Smooth muscle cell (in vitro differentiated cells): Measurements from ENCODE around the gene TSHZ2. TPM values are rescaled to one million over a fixed set of nuclear protein-coding genes. Genes with fewer than 3 reads are reported as not detected.

Source experiments
- DNase-seq: peaks from one replicate; lab custom pipeline; 2025; ENCODE audit not compliant: unreplicated experiment; lab: John Stamatoyannopoulos, UW
- H2AFZ ChIP-seq: fragments of 200-600 bp; sonication (generic); 2 replicates; pipeline ENCODE4 v1.6.0; 2016; ENCODE audit warnings: antibody characterized with exemption, low read depth, mild to moderate bottlenecking
- H3F3A ChIP-seq: fragments of 200-600 bp; sonication (generic); 2 replicates; pipeline ENCODE4 v1.6.0; 2017; ENCODE audit warnings: antibody characterized with exemption, low read depth
- H3K27ac ChIP-seq: fragments of 200-600 bp; sonication (generic); 2 replicates; pipeline ENCODE4 v1.5.1; 2016; ENCODE audit warnings: low read depth, mild to moderate bottlenecking
- H3K27me3 ChIP-seq: fragments of 200-600 bp; sonication (generic); 2 replicates; pipeline ENCODE4 v1.6.1; 2016; ENCODE audit warnings: low read depth, mild to moderate bottlenecking
- H3K36me3 ChIP-seq: fragments of 200-600 bp; sonication (generic); 2 replicates; pipeline ENCODE4 v1.5.1; 2016; ENCODE audit warnings: low read depth
- H3K4me1 ChIP-seq: fragments of 200-600 bp; sonication (generic); 2 replicates; pipeline ENCODE4 v1.5.1; 2016; ENCODE audit warnings: low read depth
- H3K4me2 ChIP-seq: fragments of 200-600 bp; sonication (generic); 2 replicates; pipeline ENCODE4 v1.6.0; 2016; ENCODE audit warnings: mild to moderate bottlenecking
- H3K4me3 ChIP-seq: fragments of 200-600 bp; sonication (generic); 2 replicates; pipeline ENCODE4 v1.5.1; 2016; ENCODE audit warnings: mild to moderate bottlenecking
- H3K79me2 ChIP-seq: fragments of 200-600 bp; sonication (generic); 2 replicates; pipeline ENCODE4 v1.6.0; 2016; ENCODE audit warnings: low read depth, mild to moderate bottlenecking
- H3K9ac ChIP-seq: fragments of 200-600 bp; sonication (generic); 2 replicates; pipeline ENCODE4 v1.6.0; 2016; ENCODE audit warnings: low read depth
- H3K9me3 ChIP-seq: fragments of 200-600 bp; sonication (generic); replicated peaks from 2 replicates; pipeline ENCODE4 v1.5.1; 2016; ENCODE audit warnings: low read depth
- H4K20me1 ChIP-seq: fragments of 200-600 bp; sonication (generic); 2 replicates; pipeline ENCODE4 v1.6.0; 2016; ENCODE audit warnings: low read depth
- WGBS: methylation state at CpG from one replicate; pipeline ENCODE4 v1.1.7; 2016; ENCODE audit warnings: low lambda C conversion rate; 5-methylcytosine and 5-hydroxymethylcytosine counted together
- polyA plus RNA-seq: library from polyadenylated mRNA; unstranded; fragments of >200 nt; fragmentation: Nextera tagmentation; extraction: Ambion mirVana; gene quantifications from 2 replicates; pipeline ENCODE4 v1.2.1, GENCODE V29; 2016
- total RNA-seq: library from RNA; depleted of rRNA; stranded (reverse); fragments of >200 nt; gene quantifications from 2 replicates; pipeline ENCODE4 v1.2.3, GENCODE V29; 2014
- TF ChIP-seq, protein P1 (sequence below): fragments of 200-600 bp; sonication (generic); IDR thresholded peaks from 2 replicates; pipeline ENCODE4 v1.5.1; 2017; ENCODE audit warnings: borderline replicate concordance, mild to moderate bottlenecking, antibody characterized with exemption; ENCODE audit not compliant: insufficient read depth, poor library complexity, severe bottlenecking

Gene TSHZ2
- total and polyA plus RNA-seq, 2 experiments from 2014 or later, result 4.8 to 6.6 TPM

- Histone ChIP-seq H4K20me1 (no peaks in the 10 kb centered on the region), H3K27me3 (no peaks in the 10 kb centered on the region), H3K9me3 (no peaks in the 10 kb centered on the region), H3K36me3 (no peaks in the 10 kb centered on the region), H2AFZ (no peak overlapping the region), H3K79me2 (no peaks in the 10 kb centered on the region), H3K9ac (no peak overlapping the region), H3K4me1 (peaks cover 5% of the 10 kb centered on the region), H3K4me3 (no peak overlapping the region), H3K27ac (peak overlapping the region; percentile 34), H3F3A (no peaks in the 10 kb centered on the region), H3K4me2 (peak overlapping the region; percentile 5)
- TF ChIP-seq, protein P1, sequence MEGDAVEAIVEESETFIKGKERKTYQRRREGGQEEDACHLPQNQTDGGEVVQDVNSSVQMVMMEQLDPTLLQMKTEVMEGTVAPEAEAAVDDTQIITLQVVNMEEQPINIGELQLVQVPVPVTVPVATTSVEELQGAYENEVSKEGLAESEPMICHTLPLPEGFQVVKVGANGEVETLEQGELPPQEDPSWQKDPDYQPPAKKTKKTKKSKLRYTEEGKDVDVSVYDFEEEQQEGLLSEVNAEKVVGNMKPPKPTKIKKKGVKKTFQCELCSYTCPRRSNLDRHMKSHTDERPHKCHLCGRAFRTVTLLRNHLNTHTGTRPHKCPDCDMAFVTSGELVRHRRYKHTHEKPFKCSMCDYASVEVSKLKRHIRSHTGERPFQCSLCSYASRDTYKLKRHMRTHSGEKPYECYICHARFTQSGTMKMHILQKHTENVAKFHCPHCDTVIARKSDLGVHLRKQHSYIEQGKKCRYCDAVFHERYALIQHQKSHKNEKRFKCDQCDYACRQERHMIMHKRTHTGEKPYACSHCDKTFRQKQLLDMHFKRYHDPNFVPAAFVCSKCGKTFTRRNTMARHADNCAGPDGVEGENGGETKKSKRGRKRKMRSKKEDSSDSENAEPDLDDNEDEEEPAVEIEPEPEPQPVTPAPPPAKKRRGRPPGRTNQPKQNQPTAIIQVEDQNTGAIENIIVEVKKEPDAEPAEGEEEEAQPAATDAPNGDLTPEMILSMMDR, result no peak
- no peak for DNase-seq
- WGBS, result 63% methylated on average over 10 of the region's 10 CpGs
Observed at GRCh38 chr20:53080969-53081871, 109.1 kb downstream of the TSHZ2 start.

DNA sequence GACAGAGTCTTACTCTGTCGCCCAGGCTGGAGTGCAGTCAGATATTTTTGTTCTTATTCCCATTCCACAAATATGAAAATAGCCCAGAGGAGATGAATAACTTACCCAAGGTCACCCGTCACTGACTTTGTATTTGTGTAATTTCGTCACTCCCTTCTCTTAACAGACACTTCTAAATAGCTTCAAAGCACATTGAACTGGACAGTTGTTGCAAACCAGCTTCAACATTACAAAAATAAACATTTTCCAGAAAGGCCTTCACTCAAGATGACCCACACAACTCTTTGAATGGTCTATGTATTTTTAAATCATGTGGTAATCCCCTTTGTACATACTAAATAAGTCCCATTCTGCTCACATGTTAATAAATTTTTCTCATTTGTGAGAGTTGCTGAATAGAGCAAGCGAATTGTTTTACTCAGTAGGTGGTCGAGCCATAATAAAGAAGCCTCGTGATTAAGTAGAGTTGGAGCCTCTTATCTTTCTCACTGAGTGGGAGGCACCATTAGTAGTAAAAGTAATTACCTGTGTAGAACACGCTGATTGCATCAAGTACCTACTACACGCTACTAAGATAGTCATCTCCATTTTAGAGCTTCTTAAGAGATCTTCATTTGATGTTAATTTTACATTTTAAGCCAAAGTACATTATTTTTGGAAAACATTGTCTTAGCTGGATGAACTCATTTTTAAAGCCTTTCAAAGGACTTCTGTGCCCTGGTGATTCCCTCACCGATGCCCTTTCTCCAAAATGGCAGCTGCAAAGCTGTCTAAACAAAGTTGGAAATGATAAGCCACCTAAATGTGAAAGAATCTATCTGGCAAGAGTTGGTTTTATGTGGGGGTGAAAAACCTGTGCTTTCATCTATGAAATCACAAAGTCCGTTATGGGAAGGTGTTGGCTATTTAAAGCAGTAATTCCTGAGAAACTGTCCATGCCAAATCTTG is 110.0 kb downstream of the TSHZ2 start:
- TF ChIP-seq, protein P1, result no peak
- H3K79me2 ChIP-seq, result no peaks in the 10 kb centered on the region
- H3K27ac ChIP-seq, result peak overlapping the region; percentile 34
- no peaks in the 10 kb centered on the region for H3K27me3 ChIP-seq
- H3K9me3 ChIP-seq, result no peaks in the 10 kb centered on the region
- H3K36me3 ChIP-seq, result no peaks in the 10 kb centered on the region
- H4K20me1 ChIP-seq, result no peaks in the 10 kb centered on the region
- 73% methylated on average over 10 of the region's 10 CpGs for WGBS
- no peak for DNase-seq
- peaks cover 5% of the 10 kb centered on the region for H3K4me1 ChIP-seq
- H3K9ac ChIP-seq, result no peak overlapping the region
- no peak overlapping the region for H3K4me3 ChIP-seq
- H2AFZ ChIP-seq, result no peak overlapping the region
- H3K4me2 ChIP-seq, result peak overlapping the region; percentile 5
- H3F3A ChIP-seq, result no peaks in the 10 kb centered on the region

DNA sequence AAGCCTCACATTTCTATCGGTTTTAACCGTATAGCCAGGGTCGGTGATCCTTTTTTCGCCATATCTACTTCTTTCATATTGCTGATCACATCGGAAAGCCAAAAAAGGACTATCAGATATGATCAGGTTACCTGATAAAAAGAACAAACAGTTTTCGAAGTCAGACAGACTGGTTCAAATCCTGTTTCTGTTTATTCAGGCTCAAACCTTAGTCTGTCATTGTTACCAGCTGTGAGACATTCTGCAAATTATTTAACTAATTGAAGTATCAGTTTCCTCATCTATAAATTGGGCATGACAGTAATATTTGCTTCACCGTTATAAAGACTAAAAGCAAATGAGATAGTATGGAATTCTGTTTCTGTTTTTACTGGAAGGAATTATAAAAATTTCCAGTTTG is 111.3 kb downstream of the TSHZ2 start:
- Histone ChIP-seq H3K9me3 (no peaks in the 10 kb centered on the region), H3K36me3 (no peaks in the 10 kb centered on the region), H3K4me2 (no peak overlapping the region), H2AFZ (no peak overlapping the region), H3K4me3 (no peak overlapping the region), H3K4me1 (peaks cover 5% of the 10 kb centered on the region), H3F3A (no peaks in the 10 kb centered on the region), H3K9ac (no peak overlapping the region), H3K27me3 (no peaks in the 10 kb centered on the region), H3K27ac (no peak overlapping the region), H4K20me1 (no peaks in the 10 kb centered on the region), H3K79me2 (no peaks in the 10 kb centered on the region)
- WGBS, result 92% methylated on average over 7 of the region's 7 CpGs
- TF ChIP-seq, protein P1, result no peak
- no peak for DNase-seq
